Activated B cell treated with CpG ODN at 0.5 μM for 24 hours (primary cell): Measurements from ENCODE around the gene SLC30A3. TPM values are rescaled to one million over a fixed set of nuclear protein-coding genes. Genes with fewer than 3 reads are reported as not detected.

Experiments used
- ATAC-seq: fragments of 200-7000 bp; cut with Tn5 transposase; one replicate; pipeline ENCODE4 v1.10.0; 2021; ENCODE audit warnings: low read depth, mild to moderate bottlenecking, moderate library complexity
- CTCF ChIA-PET: fragments of 350-600 bp; sonication (Branson Sonifier 250); formaldehyde crosslinking; loops from one replicate; lab custom pipeline; 2021; ENCODE audit warnings: antibody characterized with exemption; lab: Charles Lee
- POLR2A ChIA-PET: fragments of 350-600 bp; sonication (Branson Sonifier 250); formaldehyde crosslinking; loops from one replicate; lab custom pipeline; 2021; ENCODE audit warnings: antibody characterized with exemption; lab: Charles Lee
- DNase-seq: peaks from one replicate; pipeline ENCODE4 v3.0.0; 2022
- H3K27ac Mint-ChIP-seq: one replicate; pipeline ENCODE4 v1.8.0; 2020; ENCODE audit warnings: mixed read lengths
- H3K27me3 Mint-ChIP-seq: one replicate; pipeline ENCODE4 v1.8.0; 2021; ENCODE audit warnings: mixed read lengths
- H3K36me3 Mint-ChIP-seq: one replicate; pipeline ENCODE4 v1.8.0; 2021; ENCODE audit warnings: low read depth, mixed read lengths
- H3K4me1 Mint-ChIP-seq: one replicate; pipeline ENCODE4 v1.8.0; 2021; ENCODE audit warnings: mixed read lengths
- H3K4me3 Mint-ChIP-seq: one replicate; pipeline ENCODE4 v1.8.0; 2020; ENCODE audit warnings: mild to moderate bottlenecking, mixed read lengths
- H3K9me3 Mint-ChIP-seq: one replicate; pipeline ENCODE4 v1.8.0; 2020; ENCODE audit warnings: mixed read lengths
- intact Hi-C: fragments of 100-400 bp; cut with micrococcal nuclease; formaldehyde crosslinking; loops from one replicate; pipeline ENCODE4 v1.15.1; 2024
- total RNA-seq: library from RNA; stranded (reverse); gene quantifications from 2 replicates; pipeline ENCODE4 v1.2.3, GENCODE V29; 2022
- TF ChIP-seq, protein P1 (sequence below): fragments of 200-600 bp; IDR thresholded peaks from one replicate; pipeline ENCODE4 v1.8.0; 2022; ENCODE audit warnings: antibody characterized with exemption, mild to moderate bottlenecking

SLC30A3 gene
- total RNA-seq, 1 donor from 2014 or later: 0.27 TPM

GRCh38 chr2:27296481-27296880 is 33.6 kb upstream of the SLC30A3 start:
- DNase-seq: no peak

GRCh38 chr2:27294928-27295327 is 32.1 kb upstream of the SLC30A3 start:
- ATAC-seq: no peak
- ChIA-PET POLR2A (no interaction called here), CTCF (no interaction called here)
- Mint-ChIP-seq H3K4me1 (peaks cover 6% of the 10 kb centered on the region), H3K9me3 (no peaks in the 10 kb centered on the region), H3K36me3 (no peaks in the 10 kb centered on the region), H3K4me3 (no peak overlapping the region), H3K27me3 (peaks cover 15% of the 10 kb centered on the region), H3K27ac (no peak overlapping the region)
- intact Hi-C loops: no loop called here
- TF ChIP-seq, protein P1, sequence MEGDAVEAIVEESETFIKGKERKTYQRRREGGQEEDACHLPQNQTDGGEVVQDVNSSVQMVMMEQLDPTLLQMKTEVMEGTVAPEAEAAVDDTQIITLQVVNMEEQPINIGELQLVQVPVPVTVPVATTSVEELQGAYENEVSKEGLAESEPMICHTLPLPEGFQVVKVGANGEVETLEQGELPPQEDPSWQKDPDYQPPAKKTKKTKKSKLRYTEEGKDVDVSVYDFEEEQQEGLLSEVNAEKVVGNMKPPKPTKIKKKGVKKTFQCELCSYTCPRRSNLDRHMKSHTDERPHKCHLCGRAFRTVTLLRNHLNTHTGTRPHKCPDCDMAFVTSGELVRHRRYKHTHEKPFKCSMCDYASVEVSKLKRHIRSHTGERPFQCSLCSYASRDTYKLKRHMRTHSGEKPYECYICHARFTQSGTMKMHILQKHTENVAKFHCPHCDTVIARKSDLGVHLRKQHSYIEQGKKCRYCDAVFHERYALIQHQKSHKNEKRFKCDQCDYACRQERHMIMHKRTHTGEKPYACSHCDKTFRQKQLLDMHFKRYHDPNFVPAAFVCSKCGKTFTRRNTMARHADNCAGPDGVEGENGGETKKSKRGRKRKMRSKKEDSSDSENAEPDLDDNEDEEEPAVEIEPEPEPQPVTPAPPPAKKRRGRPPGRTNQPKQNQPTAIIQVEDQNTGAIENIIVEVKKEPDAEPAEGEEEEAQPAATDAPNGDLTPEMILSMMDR: no peak
- DNase-seq: no peak

More at GRCh38 chr2:27296481-27296880, 33.6 kb upstream of the SLC30A3 start:
- no peak for ATAC-seq
- Mint-ChIP-seq H3K9me3 (no peaks in the 10 kb centered on the region), H3K4me3 (no peak overlapping the region), H3K27ac (no peak overlapping the region), H3K4me1 (peaks cover 2% of the 10 kb centered on the region), H3K27me3 (peaks cover 15% of the 10 kb centered on the region), H3K36me3 (no peaks in the 10 kb centered on the region)
- ChIA-PET POLR2A (no interaction called here), CTCF (interaction anchor here (0.6 to 1.1 kb wide), 3 partner anchors 246 to 387 kb away, joined by 3 read pairs; no protein-coding TSS in a partner anchor)
- TF ChIP-seq, protein P1: no peak
- intact Hi-C loops: no loop called here

- Mint-ChIP-seq H3K9me3 (no peaks in the 10 kb centered on the region), H3K4me3 (no peak overlapping the region), H3K36me3 (no peaks in the 10 kb centered on the region), H3K27me3 (peaks cover 15% of the 10 kb centered on the region), H3K4me1 (peaks cover 6% of the 10 kb centered on the region), H3K27ac (no peak overlapping the region)
- no peak for DNase-seq
- no peak for ATAC-seq
- intact Hi-C loops: no loop called here
- ChIA-PET CTCF (no interaction called here), POLR2A (no interaction called here)
- TF ChIP-seq, protein P1: no peak
These were observed 29.0 kb upstream of the SLC30A3 start for GRCh38 chr2:27291865-27292264.

- intact Hi-C loops: no loop called here
- Mint-ChIP-seq H3K4me3 (no peak overlapping the region), H3K27ac (no peak overlapping the region), H3K4me1 (peaks cover 6% of the 10 kb centered on the region), H3K27me3 (peaks cover 18% of the 10 kb centered on the region), H3K36me3 (no peaks in the 10 kb centered on the region), H3K9me3 (no peaks in the 10 kb centered on the region)
- TF ChIP-seq, protein P1: no peak
- ATAC-seq (no peak), DNase-seq (no peak)
- CTCF ChIA-PET: interaction anchor here (1.3 kb wide), 1 partner anchor 11 kb away, joined by 5 read pairs; no protein-coding TSS in a partner anchor
- POLR2A ChIA-PET: no interaction called here
These were observed 27.7 kb upstream of the SLC30A3 start for GRCh38 chr2:27290549-27290948.

- Mint-ChIP-seq H3K4me1 (peaks cover 6% of the 10 kb centered on the region), H3K27me3 (peaks cover 18% of the 10 kb centered on the region), H3K9me3 (no peaks in the 10 kb centered on the region), H3K4me3 (no peak overlapping the region), H3K27ac (no peak overlapping the region), H3K36me3 (no peaks in the 10 kb centered on the region)
- ChIA-PET POLR2A (no interaction called here), CTCF (no interaction called here)
- TF ChIP-seq, protein P1: no peak
- ATAC-seq (no peak), DNase-seq (no peak)
- intact Hi-C loops: no loop called here
These were observed 25.8 kb upstream of the SLC30A3 start for GRCh38 chr2:27288610-27289009.
